NCI-H510A (cell line): ENCODE results near the gene MGARP.
A peak's percentile ranks its signal among the peaks of the same experiment; 100 is the strongest.
"Not testable (repeated sequence)": the region's sequence is repeated elsewhere in the genome, so short reads cannot be mapped to it uniquely, and the experiment has no call there.

Source experiments
- DNase-seq: peaks from one replicate; lab custom pipeline; 2025; lab: John Stamatoyannopoulos, UW

Gene MGARP

DNA sequence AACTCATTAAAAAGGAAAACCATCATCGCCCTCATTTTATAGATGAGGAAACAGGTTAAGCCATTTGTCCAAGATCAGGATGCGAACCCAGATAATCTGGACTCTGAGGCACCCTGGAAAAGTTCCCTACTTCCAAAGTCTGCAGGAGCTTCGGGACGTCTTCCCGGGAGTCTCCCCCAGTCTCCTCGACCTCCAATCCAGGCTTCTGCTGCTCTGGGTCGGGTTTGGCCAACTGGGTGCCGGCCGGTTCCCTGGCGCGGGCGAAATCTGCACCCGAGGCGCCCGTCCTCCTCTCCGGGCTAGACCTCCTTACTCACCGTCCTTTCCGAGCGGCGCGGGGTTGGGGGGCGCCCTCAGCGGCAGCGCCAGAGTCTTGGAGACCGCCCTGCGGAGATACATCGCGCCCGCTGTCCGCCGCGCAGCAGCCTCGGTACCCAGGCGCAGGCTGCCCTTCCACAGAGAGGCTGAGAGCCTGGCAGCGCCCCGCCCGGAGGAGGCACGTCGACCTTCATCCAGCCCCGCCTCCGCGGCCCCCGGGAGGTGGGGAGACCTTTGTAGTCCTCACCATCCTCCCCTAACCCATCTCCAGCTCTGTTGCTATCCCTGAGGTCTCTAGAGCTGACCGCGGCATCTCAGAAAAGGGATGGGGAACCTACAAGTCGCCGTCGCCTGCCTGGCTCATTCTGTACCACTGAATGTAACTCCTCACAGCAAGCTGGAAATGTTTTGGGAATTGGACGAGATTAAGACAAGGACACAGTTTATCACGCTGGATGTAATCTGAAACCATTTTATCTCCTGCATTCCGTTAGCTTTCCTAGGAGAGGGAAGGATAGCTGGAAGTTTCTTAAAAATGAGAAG, at the start of gene MGARP:
MGARP (minus strand) TSS at position 466 of the 861 bp plus-strand sequence; CDS start at position 399, 67 bp downstream.
- peak; percentile 2 for DNase-seq

DNA sequence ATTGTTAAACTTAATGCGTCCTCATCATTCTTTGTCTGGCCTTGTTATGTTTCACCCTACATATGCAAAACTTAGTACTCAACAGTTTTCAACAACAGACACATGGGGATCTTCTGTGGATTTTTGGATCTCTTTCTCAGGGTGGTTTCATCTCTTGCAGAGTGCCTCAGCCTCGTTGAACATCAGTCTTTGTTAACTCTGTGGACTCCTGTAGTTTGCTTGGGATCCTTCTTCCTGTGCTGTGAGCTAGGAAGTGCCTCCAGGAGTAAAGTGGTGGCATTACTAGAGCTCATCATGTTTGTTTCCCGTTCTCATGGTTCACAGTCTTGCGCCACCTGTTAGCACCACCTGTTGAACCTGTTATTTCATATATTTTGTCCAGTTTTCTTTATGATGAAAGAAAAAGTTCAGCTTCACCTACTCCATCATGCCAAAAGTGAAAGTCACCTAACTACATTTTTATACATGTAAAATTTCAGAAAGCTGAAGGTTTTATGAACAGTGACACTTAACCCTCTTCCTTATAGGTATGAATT, 49.7 kb upstream of the MGARP start:
- no peak for DNase-seq

DNA sequence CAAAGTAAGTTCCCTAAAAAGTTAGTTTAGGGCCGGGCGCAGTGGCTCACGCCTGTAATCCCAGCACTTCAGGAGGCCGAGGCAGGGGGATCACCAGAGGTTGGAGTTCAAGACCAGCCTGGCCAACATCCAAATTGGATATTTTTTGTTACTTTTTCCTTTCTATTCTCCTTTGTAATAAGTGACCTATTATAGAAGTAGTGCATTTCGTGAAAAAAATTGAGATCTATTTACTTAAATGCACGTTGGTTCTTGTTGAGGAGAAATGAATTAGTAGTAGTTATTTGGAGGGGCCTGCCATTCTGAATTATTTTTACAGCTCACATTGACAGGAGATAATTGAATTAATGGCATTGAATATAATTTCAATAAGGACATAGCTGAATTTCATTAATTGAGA, 44.6 kb upstream of the MGARP start:
- no peak for DNase-seq

- DNase-seq = not testable (repeated sequence)
These were observed 42.5 kb upstream of the MGARP start for GRCh38 chr4:139322541-139322940.

DNA sequence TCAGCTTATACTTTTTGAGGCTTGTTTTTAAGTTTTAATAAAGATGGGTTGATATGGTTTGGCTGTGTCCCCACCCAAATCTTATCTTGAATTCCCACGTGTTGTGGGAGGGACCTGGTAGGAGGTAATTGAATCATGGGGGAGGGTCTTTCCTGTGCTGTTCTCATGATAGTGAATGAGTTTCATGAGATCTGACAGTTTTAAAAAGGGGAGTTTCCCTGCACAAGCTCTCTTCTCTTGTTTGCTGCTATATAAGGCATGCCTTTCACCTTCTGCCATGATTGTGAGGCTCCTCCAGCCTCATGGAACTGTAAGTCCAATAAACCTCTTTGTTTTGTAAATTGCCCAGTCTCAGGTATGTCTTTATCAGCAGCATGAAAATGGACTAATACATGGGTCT, 42.0 kb upstream of the MGARP start:
- not testable (repeated sequence) for DNase-seq

GRCh38 chr4:139319571-139319970, 39.5 kb upstream of the MGARP start:
- no peak for DNase-seq

GRCh38 chr4:139317635-139318034, 37.6 kb upstream of the MGARP start:
- no peak for DNase-seq

DNA sequence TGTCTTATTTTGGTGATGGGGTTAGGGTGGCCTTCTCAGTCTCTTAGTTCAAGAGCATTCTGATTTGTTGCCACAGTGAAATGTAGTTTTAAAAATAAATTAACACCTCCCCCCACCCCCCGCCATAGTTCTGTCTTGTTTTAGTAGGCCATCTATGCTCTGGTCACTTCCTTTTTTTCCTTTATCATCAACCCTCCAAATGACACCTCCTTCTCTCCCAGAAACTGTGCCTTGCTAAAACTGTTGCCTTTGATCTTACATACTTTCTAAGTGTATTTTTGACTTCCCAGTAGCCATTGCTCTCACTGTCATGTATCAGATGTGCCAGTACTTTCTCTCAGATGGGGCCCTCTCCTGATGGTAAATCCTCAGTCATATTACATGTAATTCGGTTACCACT, 36.7 kb upstream of the MGARP start:
- DNase-seq = no peak

DNA sequence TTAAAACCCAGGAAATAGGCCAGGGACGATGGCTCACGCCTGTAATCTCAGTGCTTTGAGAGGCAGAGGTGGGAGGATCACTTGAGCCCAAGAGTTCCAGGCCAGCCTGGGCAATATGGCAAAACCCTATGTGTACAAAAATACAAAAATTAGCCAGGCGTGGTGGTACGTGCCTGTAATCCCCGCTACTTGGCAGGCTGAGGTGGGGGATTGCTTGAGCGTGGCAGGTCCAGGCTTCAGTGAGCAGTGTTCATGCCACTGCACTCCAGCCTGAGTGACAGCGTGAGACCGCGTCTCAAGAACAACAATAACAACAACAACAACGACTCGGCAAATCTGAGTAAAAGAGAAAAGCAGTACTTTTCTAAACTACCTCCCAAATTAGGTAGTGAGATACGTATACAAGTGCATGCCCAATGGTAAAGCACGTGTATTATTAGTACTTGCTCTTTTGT, 35.2 kb upstream of the MGARP start:
- no peak for DNase-seq

- no peak for DNase-seq
These were observed 34.2 kb upstream of the MGARP start for GRCh38 chr4:139314047-139314800.

GRCh38 chr4:139313414-139313813, 33.4 kb upstream of the MGARP start:
- DNase-seq = not testable (repeated sequence)

- no peak for DNase-seq
These were observed 32.7 kb upstream of the MGARP start for GRCh38 chr4:139312552-139313332.

- DNase-seq = no peak
These were observed 31.9 kb upstream of the MGARP start for GRCh38 chr4:139311909-139312308.

- no peak for DNase-seq
These were observed 24.9 kb upstream of the MGARP start for GRCh38 chr4:139304920-139305319.

- DNase-seq = peak; percentile 16
These were observed 22.0 kb upstream of the MGARP start, which contains the start of gene NDUFC1 for GRCh38 chr4:139301821-139302611. NDUFC1 (minus strand) TSS chr4:139302477; CDS start chr4:139295798, 6,679 bp downstream.

- peak; percentile 96 for DNase-seq
These were observed 21.2 kb upstream of the MGARP start, which contains the start of gene NAA15 for GRCh38 chr4:139301113-139301820. NAA15 (plus strand) TSS chr4:139301505; CDS start chr4:139301778, 273 bp downstream.

- no peak for DNase-seq
These were observed 20.5 kb upstream of the MGARP start for GRCh38 chr4:139300431-139301112.

- no peak for DNase-seq
These were observed 19.5 kb upstream of the MGARP start for GRCh38 chr4:139299536-139299935.

- DNase-seq = no peak
These were observed 17.0 kb upstream of the MGARP start for GRCh38 chr4:139297001-139297410.

DNA sequence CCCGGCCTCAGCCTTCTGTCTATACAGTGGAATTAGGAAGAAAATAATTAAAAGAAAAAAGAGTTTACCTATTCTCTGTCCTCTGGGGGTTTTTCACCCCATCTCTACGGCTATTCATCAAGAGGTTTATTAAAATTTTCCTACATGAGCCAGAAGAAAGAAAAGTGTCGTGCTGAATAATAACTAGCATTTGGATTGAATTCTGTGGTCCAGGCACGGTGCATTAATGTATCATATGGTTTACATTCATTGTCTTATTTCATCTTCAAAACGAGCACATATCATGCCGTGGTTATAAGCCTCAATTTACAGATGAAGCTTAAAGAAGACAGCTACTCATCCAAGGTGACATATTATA, 15.9 kb upstream of the MGARP start:
- no peak for DNase-seq
